IgD-negative memory B cell (primary cell): ENCODE data around the gene SLC35B1. TPM values are rescaled to one million over a fixed set of nuclear protein-coding genes. Genes with fewer than 3 reads are reported as not detected.

Experiments
- H3K27ac Mint-ChIP-seq, 3 donors: one replicate each; pipeline ENCODE4 v1.8.0; 2020 to 2022; ENCODE audit warnings: mild to moderate bottlenecking in 3 of 3, mixed read lengths in 3 of 3, moderate library complexity in 1 of 3
- H3K27me3 Mint-ChIP-seq: one replicate; pipeline ENCODE4 v1.8.0; 2021; ENCODE audit warnings: mixed read lengths
- H3K36me3 Mint-ChIP-seq: one replicate; pipeline ENCODE4 v1.8.0; 2020; ENCODE audit warnings: mild to moderate bottlenecking, mixed read lengths
- H3K4me1 Mint-ChIP-seq, 3 donors: one replicate each; pipeline ENCODE4 v1.8.0; 2020 to 2022; ENCODE audit warnings: mixed read lengths in 3 of 3, mild to moderate bottlenecking in 1 of 3
- H3K4me3 Mint-ChIP-seq, 4 donors: one replicate each; pipeline ENCODE4 v1.8.0; 2020 to 2022; ENCODE audit warnings: mild to moderate bottlenecking in 4 of 4, mixed read lengths in 4 of 4, moderate library complexity in 3 of 4
- H3K9me3 Mint-ChIP-seq, 3 donors: one replicate each; pipeline ENCODE4 v1.8.0; 2020 to 2021; ENCODE audit warnings: mixed read lengths in 3 of 3, mild to moderate bottlenecking in 1 of 3
- polyA plus RNA-seq: library from polyadenylated mRNA; unstranded; fragments of 300-500 nt; fragmentation: Illumina TruSeq; gene quantifications from one replicate; pipeline ENCODE4 v1.2.3, GENCODE V29; 2021

Gene SLC35B1
- polyA plus RNA-seq, 1 donor from 2014 or later = 27.7 TPM

DNA sequence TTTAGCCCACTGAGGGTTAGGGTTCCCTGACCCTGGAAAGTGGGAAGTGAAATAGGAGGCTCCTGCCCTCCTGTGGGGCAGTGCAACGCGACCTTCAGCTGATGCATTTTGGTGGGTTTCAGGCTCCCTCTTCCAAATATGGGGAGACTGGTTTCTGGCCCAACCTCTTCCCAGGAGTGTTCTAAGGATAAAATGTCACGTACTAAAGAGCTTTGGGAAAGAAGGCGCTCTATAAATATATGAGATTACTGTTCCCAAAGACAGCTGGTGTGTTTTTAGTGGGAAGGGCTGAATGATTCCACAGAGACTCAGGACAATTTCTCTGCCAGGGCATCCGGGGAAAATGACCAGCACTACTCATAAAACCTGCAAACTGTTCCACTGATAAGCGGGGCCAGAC, 9.8 kb downstream of the SLC35B1 start:
- H3K9me3 Mint-ChIP-seq = no peaks in the 10 kb centered on the region
- peaks cover 6% of the 10 kb centered on the region for H3K36me3 Mint-ChIP-seq

DNA sequence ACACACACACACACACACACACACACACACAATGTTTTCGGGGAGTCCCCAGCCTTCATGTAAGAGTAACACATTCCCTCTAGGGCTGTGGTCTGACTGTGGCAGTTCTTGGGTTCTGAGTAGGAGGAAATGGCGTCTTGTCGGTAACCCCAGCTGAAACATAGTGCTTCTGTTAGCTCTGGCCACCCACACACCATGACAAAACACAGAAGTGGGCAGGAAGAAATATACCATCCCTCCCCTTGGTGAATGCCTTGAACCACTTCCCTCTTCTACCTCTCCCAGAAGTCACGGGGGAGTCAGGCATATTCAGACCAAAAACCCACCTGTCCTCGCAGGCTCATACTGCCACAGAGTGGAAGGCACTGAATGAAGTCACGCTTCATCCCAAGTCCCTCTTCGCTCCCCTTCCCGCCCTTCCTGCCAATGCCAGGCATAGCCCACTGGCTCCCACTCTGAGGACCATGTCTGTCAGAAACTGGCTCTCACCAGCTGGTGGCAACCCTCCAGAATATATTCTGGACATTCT, 11.5 kb downstream of the SLC35B1 start:
- H3K27ac Mint-ChIP-seq = peak overlapping the region in 1 of 3 donors; percentile 40
- H3K9me3 Mint-ChIP-seq = no peaks in the 10 kb centered on the region
- peaks cover 14 to 18% (median 14%) of the 10 kb centered on the region in 3 donors for H3K4me1 Mint-ChIP-seq
- peaks cover 1% of the 10 kb centered on the region for H3K27me3 Mint-ChIP-seq
- H3K36me3 Mint-ChIP-seq = peaks cover 4% of the 10 kb centered on the region
- H3K4me3 Mint-ChIP-seq = peak overlapping the region in 1 of 4 donors; percentile 17

More for the DNA sequence above, 9.8 kb downstream of the SLC35B1 start:
- no peaks in the 10 kb centered on the region for H3K27me3 Mint-ChIP-seq
- H3K27ac Mint-ChIP-seq = no peak overlapping the region
- no peak overlapping the region for H3K4me3 Mint-ChIP-seq
- H3K4me1 Mint-ChIP-seq = peaks cover 14 to 18% (median 14%) of the 10 kb centered on the region in 3 donors

DNA sequence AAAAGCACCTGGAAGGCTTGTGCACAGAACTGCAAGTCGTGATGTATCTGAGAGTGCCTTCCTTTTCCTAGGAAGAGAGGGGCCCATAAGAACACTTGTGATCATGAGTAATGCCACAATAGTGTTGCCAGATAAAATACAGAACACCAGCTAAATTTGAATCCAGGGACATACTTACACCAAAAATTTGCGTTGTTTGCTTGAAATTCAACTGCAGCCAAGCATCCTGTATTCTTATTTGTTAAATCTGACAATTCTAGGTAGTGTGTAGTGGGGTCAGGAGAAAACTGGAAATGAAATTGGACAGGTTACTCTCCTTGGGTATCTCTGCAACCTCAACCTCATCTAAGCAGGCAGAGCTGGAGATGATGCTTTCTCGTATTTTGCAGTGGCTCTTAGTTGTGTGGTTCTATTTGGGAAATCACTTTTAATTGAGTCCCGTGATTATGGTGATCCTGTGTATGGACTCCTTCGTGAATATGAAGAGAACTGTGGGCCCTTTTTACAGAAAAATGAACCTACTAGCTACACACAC, 12.0 kb downstream of the SLC35B1 start:
- Mint-ChIP-seq H3K27me3 (peaks cover 1% of the 10 kb centered on the region), H3K36me3 (peaks cover 3% of the 10 kb centered on the region), H3K9me3 (no peaks in the 10 kb centered on the region), H3K4me3 (peak overlapping the region in 1 of 4 donors; percentile 59), H3K27ac (peak overlapping the region in 1 of 3 donors; percentile 63), H3K4me1 (peaks cover 14 to 18% (median 14%) of the 10 kb centered on the region in 3 donors)

DNA sequence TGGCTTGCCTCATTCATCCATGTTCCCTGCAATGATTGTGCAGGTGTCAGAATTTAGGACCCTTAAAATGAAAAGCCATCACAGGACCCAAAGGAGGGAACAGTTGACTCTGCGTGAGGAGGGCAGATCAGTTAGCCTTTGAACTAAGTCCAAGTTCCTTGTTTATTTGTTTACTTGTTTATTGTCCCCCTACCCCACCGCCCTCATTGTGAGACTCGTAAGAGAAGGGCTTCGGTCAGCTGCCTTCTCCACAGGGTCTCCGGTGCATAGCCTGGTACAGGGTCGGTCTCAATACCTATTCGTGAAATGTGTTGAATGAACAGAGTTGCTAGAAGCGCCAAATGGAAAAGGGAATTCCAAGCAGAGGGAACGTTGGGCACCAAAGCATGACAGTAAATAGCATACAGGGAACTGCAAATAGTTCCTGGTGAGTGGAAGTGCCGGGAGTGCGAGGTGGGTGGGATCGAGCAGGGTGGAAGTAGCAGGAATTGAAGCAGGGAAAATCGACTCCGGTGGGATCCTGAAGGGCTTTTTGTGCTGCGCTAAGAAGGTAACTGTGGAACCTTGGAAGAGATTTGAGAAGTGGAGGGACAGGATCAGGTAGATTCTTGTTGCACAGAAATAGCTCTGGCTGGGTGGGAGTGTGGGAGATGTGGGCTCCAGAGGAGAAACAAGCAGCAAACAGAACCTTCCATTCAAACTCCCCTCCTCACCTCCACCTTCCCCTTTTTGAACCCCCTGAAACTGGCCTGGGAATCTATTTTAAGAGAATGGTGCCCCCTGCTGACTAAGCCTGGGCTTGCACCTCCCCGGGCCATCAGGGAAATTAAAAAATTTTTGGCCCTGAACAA, 12.7 kb downstream of the SLC35B1 start:
- H3K9me3 Mint-ChIP-seq = no peaks in the 10 kb centered on the region
- H3K27ac Mint-ChIP-seq = peak overlapping the region in 1 of 3 donors; percentile 63
- H3K36me3 Mint-ChIP-seq = peaks cover 3% of the 10 kb centered on the region
- H3K27me3 Mint-ChIP-seq = peaks cover 1% of the 10 kb centered on the region
- H3K4me1 Mint-ChIP-seq = peaks cover 14 to 18% (median 14%) of the 10 kb centered on the region in 3 donors
- H3K4me3 Mint-ChIP-seq = peak overlapping the region in 1 of 4 donors; percentile 59

DNA sequence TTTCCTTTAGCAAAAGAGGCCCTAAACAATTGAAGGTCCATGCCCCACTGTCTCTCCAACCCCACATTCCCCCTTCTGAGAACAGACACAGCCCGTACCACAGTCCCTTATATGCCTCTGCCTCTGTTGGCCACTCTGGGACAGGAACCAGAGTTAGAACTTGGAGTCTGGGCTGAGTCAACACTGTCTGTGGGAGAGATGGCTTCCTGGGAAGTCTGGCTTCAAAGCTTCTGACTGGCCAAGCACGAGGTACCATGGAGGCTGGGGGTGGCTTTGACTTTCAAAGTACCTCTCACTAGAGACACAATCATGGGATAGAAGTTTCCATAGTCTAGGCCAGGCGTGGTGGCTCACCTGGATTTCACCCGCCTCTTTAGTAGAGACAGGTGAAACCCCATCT, 15.0 kb downstream of the SLC35B1 start:
- Mint-ChIP-seq H3K4me1 (peaks cover 19 to 24% (median 21%) of the 10 kb centered on the region in 3 donors), H3K36me3 (no peaks in the 10 kb centered on the region), H3K4me3 (no peak overlapping the region), H3K9me3 (no peaks in the 10 kb centered on the region), H3K27me3 (peaks cover 1% of the 10 kb centered on the region), H3K27ac (no peak overlapping the region)

DNA sequence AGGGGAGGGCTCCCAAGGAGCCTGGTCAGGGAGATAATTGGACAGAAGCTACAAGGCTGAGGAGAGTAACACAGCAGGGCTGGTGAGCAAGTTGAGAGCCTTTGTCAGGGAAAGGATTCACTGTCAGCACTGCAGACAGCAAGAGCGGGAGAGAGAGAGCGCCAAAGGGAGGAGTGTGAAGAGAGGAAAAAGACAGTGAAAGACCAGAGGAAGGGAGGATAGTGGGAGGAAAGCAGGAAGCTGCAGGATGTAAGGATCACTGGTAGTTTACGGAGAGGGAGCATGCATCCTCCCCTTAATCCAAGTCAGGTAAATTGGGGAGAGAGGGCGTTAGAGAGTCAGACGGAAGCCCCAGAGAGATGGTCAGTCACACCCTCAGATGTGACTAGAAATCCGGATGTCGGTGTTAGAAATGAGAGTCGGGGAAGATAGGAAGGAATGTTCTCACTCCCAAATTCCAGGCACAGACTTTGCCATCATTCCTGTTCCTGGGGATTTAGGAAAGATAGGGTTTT, 16.0 kb downstream of the SLC35B1 start:
- peaks cover under 1% of the 10 kb centered on the region for H3K36me3 Mint-ChIP-seq
- H3K27me3 Mint-ChIP-seq = peaks cover 1% of the 10 kb centered on the region
- H3K4me3 Mint-ChIP-seq = no peak overlapping the region
- H3K4me1 Mint-ChIP-seq = peaks cover 22 to 25% (median 24%) of the 10 kb centered on the region in 3 donors
- H3K9me3 Mint-ChIP-seq = no peaks in the 10 kb centered on the region
- peak overlapping the region in 1 of 3 donors; percentile 50 for H3K27ac Mint-ChIP-seq

DNA sequence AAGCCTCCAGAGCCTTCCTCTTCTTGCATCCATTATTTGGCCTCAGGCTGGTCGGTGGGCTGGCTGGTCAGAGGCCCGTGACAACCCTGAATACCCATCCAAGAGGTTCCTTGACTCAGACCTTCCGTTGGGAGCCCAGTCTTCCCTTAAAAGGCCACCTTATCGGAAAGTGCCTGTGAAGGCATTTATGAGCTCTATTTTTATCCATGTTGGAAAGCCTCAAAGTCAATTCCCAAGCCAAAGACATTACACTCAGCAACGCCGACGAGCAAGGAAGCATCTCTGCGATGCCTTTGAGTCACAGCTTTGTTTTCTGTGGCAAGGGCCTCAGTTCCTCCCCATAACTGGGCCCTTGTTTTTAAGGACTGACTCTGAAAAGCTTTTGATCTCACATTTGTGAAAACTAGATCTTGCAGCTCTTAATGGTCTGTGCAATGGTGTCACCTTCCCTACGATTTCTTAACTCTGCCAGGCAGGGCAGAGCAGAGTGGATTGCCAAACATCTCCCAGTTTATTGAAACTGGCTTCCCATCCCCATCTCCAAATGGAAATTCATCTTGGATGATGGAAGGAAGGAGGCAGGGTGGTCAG, 16.6 kb downstream of the SLC35B1 start:
- peaks cover 19 to 24% (median 20%) of the 10 kb centered on the region in 3 donors for H3K4me1 Mint-ChIP-seq
- no peak overlapping the region for H3K4me3 Mint-ChIP-seq
- H3K9me3 Mint-ChIP-seq = no peaks in the 10 kb centered on the region
- H3K27me3 Mint-ChIP-seq = peaks cover 1% of the 10 kb centered on the region
- H3K36me3 Mint-ChIP-seq = peaks cover 3% of the 10 kb centered on the region
- peak overlapping the region in 1 of 3 donors; percentile 71 for H3K27ac Mint-ChIP-seq

DNA sequence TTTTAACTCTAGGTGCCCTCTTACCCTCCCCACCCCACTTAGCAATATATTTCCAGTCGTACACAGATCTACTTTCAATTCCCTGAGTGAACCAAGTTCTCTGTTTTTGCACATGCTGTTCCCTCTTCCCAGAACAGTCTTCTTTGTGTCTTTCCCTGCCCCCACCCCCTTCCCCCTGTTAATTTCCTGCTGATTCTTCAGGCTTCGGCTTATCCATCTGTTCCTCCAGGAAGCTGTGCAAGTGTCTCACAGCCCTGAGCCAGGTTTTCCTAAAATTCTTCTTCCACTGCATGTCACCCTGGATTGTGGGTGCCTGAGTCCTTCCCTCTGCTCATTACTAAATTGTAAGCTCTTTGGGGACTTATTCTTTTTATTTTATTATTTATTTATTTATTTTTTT, 17.5 kb downstream of the SLC35B1 start:
- Mint-ChIP-seq H3K27ac (no peak overlapping the region), H3K27me3 (peaks cover 1% of the 10 kb centered on the region), H3K9me3 (no peaks in the 10 kb centered on the region), H3K4me3 (no peak overlapping the region), H3K36me3 (peaks cover 3% of the 10 kb centered on the region), H3K4me1 (peaks cover 10 to 18% (median 13%) of the 10 kb centered on the region in 3 donors)

DNA sequence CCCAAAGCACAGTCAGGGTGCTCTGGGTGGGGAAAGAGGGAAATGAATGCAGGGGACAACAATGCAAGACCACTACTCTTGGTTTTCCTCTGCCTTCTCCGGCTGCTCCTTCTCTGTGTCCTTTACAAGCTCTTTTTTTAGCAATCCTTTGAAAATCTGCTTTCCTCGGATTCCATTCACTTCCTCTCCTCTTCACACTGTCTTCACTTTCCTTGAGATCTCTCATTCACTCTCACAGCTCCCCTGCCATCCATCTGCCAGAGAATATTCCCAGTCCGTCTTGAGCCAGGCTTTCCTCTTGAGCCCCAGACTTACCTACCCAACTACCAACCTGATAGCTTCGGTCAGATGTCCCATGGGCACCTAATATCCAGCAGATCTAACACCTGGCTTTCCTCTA, 18.9 kb downstream of the SLC35B1 start:
- peaks cover 3% of the 10 kb centered on the region for H3K36me3 Mint-ChIP-seq
- peaks cover 1% of the 10 kb centered on the region for H3K27me3 Mint-ChIP-seq
- no peaks in the 10 kb centered on the region for H3K9me3 Mint-ChIP-seq
- H3K4me1 Mint-ChIP-seq = peaks cover 6 to 14% (median 9%) of the 10 kb centered on the region in 3 donors
- peak overlapping the region in 2 of 3 donors; percentile 25 to 99 for H3K27ac Mint-ChIP-seq
- peak overlapping the region in 1 of 4 donors; percentile 41 for H3K4me3 Mint-ChIP-seq

DNA sequence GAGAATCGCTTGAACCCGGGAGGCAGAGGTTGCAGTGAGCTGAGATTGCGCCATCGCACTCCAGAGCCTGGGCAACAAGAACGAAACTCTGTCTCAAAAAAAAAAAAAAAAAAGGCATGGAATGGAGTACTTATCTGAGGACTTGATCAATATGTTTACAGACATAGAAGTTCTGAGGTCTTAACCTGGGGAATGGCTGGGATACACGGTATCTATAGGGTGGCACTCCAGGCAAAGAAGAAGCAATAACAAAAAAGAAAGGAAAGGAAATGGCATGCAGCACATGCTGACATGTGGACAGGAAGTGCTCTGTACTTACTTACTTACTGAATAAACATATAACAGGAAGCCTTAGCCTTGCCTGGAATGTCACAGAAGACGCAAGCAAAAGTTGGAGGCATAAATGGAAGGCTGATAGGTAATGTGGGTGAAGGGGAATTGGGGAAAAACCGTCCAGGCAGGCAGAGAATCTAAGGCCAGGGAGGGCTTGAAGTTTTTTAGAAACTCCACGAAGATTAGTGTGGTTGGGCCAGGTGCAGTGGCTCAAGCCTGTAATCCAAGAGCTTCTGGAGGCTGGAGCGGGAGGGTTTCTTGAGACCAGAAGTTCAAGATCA, 19.8 kb downstream of the SLC35B1 start:
- H3K27ac Mint-ChIP-seq = peak overlapping the region; percentile 2 to 99 (median 36)
- H3K9me3 Mint-ChIP-seq = no peaks in the 10 kb centered on the region
- H3K4me1 Mint-ChIP-seq = peaks cover 6 to 14% (median 9%) of the 10 kb centered on the region in 3 donors
- H3K27me3 Mint-ChIP-seq = peaks cover 1% of the 10 kb centered on the region
- H3K36me3 Mint-ChIP-seq = peaks cover 3% of the 10 kb centered on the region
- peak overlapping the region in 3 of 4 donors; percentile 29 to 87 (median 79) for H3K4me3 Mint-ChIP-seq

DNA sequence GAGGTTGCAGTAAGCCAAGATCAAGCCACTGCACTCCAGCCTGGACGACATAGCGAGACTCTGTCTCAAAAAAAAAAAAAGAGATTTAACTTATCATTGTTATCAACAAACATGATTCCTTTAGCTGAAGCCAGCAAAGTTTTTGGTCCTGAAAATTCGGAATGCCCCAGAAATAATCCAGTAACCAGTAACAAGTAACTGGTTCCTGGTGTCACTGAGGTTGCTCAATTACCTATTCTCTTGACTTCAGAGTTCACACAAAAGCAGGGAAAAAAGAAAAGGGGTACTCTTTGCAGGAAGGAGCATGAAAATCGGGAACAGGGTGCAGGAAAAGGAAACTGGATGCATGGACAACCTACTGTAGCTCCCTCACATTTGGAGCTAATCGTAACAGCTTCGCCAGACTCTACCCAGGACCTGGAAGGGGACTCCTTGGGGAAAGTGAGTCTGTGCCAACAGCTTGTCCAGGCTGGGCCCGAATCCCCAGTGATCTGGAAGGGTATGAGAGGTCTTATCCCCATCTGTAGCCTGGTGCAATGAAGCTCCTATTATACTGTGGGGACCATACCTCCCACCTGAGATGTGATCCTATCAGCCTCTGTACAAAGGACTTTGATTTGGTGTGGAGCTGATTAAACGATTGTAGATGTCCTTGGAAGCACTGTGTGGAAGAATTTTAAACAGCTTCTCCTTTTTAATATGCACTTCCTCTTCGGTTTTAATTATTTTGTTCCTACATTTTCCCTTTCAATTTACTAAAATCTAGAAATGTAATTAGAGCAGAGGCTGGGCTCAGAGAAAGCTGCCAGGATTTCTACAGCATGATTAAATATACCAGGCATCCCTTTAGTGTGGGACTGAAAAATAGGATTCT, 26.4 kb downstream of the SLC35B1 start:
- Mint-ChIP-seq H3K27me3 (peaks cover 3% of the 10 kb centered on the region), H3K27ac (no peak overlapping the region), H3K4me1 (peaks cover 11 to 15% (median 11%) of the 10 kb centered on the region in 3 donors), H3K36me3 (no peaks in the 10 kb centered on the region), H3K9me3 (no peaks in the 10 kb centered on the region), H3K4me3 (peak overlapping the region in 1 of 4 donors; percentile 39)

DNA sequence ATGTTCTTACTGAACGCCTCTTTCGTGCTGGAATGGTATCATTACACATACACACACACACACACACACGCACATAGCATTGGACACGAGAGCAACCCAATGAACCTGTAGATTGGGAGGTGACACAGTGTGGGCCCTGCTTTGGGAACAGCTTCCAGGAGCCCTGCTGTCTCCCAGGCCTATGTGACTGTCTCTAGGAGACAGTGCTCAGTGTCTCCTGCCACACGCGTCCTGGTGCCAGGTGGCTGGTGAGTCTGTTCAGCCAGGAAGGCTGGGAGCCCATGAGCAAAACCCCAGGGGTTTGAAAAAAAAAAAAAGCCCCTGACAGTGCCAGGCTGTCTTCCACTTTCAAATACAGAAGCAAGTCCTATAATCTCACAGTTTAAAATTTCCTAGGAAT, 27.4 kb downstream of the SLC35B1 start:
- Mint-ChIP-seq H3K9me3 (no peaks in the 10 kb centered on the region), H3K27me3 (peaks cover 3% of the 10 kb centered on the region), H3K4me3 (no peak overlapping the region), H3K36me3 (peaks cover under 1% of the 10 kb centered on the region), H3K27ac (peak overlapping the region in 1 of 3 donors; percentile 31), H3K4me1 (peaks cover 15 to 22% (median 18%) of the 10 kb centered on the region in 3 donors)

DNA sequence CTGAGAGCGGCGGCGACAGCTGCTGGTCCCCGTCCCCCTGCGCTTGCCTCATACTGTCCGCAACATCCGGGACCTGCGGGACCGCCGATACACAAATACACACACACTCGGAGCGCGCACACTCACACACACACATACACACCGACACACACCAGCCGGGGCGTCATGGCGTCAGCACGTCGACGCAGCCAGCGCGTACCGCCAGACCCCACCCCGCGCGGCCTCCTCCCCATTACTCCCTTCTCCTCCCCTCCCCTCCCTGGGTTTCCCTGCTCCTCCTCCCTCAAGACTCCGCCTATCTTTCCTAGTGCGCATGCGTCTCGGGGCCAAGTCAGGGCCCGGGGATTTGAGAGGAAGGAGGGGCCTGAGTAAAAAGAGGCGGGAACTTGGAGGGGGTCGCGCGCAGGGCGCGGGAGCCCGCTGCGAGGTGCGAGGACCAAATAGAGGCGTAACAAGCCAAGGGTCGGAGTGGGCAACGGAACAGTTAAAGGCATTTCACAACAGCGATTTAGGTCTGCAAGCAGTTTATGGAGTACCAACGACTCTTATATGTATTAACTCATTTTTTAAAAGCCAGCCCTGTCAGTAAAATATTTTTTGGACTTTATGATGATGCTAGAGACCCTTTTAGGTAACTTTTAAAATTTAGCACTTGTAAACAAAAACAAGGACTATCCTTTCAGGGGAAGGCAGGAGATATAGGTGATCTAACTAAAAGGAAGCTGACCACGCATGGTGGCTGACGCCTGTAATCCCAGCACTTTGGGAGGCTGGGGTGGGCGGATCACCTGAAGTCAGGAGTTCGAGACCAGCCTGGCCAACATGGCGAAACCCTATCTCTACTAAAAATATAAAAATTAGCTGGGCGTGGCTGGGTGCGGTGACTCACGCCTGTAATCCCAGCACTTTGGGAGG, 29.6 kb downstream of the SLC35B1 start, which contains the start of gene SPOP:
SPOP (minus strand) TSS at position 165 of the 915 bp plus-strand sequence. CDS start 55,287 bp downstream, outside the sequence.
- Mint-ChIP-seq H3K4me1 (peaks cover 24 to 37% (median 27%) of the 10 kb centered on the region in 3 donors), H3K36me3 (peaks cover 4% of the 10 kb centered on the region), H3K27ac (peak within 1 kb of the TSS; percentile 92 to 100 (median 99)), H3K4me3 (peak within 1 kb of the TSS; percentile 90 to 98 (median 94)), H3K27me3 (peaks cover 3% of the 10 kb centered on the region), H3K9me3 (no peaks in the 10 kb centered on the region)
